Loucy (cell line): Measurements from ENCODE around the gene APIP.

ENCODE experiments used
- CTCF ChIP-seq: fragments of 200-600 bp; sonication (generic); conservative IDR thresholded peaks from 2 replicates; pipeline ENCODE4 v1.5.1; 2014; ENCODE audit warnings: mild to moderate bottlenecking, antibody characterized with exemption, low read length
- EZH2phosphoT487 ChIP-seq: fragments of 200-600 bp; IDR thresholded peaks from 2 replicates; pipeline ENCODE4 v1.6.1; 2018; ENCODE audit warnings: antibody characterized with exemption, mild to moderate bottlenecking, moderate library complexity, borderline replicate concordance

- TF ChIP-seq CTCF: no peak
- TF ChIP-seq EZH2phosphoT487: no peak
These were observed 56.7 kb downstream of the APIP start for GRCh38 chr11:34859496-34859895.
